ENCODE data around the gene DOC2B. TPM values are rescaled to one million over a fixed set of nuclear protein-coding genes. Genes with fewer than 3 reads are reported as not detected.

DOC2B gene
- total RNA-seq, 1 experiment from 2014 or later: 2.7 TPM

DNA sequence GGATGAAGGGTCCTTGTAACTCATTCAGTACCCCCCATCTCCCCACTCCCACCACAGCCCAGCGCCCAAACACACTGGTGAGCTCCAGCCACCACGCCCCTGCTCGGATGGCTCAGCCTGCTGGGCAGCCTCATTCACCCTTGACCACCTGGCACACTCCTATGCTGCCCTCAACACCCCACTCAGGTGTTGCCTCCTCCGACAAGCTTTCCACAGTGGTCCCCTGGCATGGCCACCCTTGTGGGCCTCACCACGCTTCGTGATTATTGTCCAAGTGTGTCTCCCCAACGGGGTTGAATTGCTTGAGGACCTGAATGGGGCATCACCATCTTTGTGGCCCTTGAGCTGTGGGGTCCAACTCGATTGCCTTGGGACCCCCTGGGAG, 12.0 kb upstream of the DOC2B start (continued):
- TF ChIP-seq, protein P1, sequence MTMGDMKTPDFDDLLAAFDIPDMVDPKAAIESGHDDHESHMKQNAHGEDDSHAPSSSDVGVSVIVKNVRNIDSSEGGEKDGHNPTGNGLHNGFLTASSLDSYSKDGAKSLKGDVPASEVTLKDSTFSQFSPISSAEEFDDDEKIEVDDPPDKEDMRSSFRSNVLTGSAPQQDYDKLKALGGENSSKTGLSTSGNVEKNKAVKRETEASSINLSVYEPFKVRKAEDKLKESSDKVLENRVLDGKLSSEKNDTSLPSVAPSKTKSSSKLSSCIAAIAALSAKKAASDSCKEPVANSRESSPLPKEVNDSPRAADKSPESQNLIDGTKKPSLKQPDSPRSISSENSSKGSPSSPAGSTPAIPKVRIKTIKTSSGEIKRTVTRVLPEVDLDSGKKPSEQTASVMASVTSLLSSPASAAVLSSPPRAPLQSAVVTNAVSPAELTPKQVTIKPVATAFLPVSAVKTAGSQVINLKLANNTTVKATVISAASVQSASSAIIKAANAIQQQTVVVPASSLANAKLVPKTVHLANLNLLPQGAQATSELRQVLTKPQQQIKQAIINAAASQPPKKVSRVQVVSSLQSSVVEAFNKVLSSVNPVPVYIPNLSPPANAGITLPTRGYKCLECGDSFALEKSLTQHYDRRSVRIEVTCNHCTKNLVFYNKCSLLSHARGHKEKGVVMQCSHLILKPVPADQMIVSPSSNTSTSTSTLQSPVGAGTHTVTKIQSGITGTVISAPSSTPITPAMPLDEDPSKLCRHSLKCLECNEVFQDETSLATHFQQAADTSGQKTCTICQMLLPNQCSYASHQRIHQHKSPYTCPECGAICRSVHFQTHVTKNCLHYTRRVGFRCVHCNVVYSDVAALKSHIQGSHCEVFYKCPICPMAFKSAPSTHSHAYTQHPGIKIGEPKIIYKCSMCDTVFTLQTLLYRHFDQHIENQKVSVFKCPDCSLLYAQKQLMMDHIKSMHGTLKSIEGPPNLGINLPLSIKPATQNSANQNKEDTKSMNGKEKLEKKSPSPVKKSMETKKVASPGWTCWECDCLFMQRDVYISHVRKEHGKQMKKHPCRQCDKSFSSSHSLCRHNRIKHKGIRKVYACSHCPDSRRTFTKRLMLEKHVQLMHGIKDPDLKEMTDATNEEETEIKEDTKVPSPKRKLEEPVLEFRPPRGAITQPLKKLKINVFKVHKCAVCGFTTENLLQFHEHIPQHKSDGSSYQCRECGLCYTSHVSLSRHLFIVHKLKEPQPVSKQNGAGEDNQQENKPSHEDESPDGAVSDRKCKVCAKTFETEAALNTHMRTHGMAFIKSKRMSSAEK (CRISPR knock-in tag; IDR thresholded peaks at IDR 0.05; ENCODE audit: borderline replicate concordance): no peak
- TF ChIP-seq MYBL2 (CRISPR knock-in tag; IDR thresholded peaks at IDR 0.05): no peak
- TF ChIP-seq ZNF138 (CRISPR knock-in tag; conservative IDR thresholded peaks at IDR 0.05): no peak
- no peak for TF ChIP-seq GTF2I (CRISPR knock-in tag; conservative IDR thresholded peaks at IDR 0.05)
- TF ChIP-seq ZNF317 (CRISPR knock-in tag; IDR thresholded peaks at IDR 0.05; ENCODE audit: borderline replicate concordance, low read depth): no peak
- no peak for TF ChIP-seq KAT7 (CRISPR knock-in tag; IDR thresholded peaks at IDR 0.05; ENCODE audit: borderline replicate concordance)
- TF ChIP-seq, protein P2, sequence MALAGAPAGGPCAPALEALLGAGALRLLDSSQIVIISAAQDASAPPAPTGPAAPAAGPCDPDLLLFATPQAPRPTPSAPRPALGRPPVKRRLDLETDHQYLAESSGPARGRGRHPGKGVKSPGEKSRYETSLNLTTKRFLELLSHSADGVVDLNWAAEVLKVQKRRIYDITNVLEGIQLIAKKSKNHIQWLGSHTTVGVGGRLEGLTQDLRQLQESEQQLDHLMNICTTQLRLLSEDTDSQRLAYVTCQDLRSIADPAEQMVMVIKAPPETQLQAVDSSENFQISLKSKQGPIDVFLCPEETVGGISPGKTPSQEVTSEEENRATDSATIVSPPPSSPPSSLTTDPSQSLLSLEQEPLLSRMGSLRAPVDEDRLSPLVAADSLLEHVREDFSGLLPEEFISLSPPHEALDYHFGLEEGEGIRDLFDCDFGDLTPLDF (CRISPR knock-in tag; IDR thresholded peaks at IDR 0.05): no peak

DNA sequence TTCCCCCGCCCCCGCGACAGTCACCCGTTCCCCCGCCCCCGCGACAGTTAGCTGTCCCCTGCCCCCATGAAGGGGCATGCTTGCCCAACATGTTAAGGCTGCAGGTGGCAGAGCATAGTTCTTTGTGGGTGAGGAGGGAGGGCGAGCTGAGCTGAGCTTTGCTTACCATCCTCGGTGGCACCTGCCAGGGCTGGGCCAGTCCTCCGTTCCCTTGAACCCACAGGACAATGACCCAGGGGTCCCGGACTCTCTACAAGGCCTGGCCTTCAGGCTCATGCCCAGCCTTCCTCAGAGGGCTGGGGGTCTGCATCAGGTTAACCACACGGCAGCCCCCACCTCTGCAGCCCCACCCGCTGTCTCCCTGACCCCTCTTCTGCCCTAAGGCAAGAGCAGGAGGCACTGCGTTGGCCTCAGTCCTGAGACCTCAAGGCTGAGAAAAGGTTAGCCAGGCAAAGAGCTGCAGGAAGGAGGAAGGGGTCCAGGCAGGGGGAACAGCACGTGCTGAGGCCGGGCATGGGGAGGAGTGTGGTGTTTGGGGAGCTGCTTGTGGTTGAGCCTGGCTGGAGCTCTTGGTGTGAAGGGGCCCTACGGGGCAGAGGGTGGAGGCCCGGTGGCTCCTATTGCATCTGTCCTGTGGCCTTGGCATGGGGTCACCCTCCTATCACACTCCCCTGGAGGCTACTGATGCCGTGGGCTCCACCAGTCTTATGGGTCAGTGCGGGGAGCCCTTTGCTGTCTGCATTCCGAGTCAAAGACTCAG, 11.4 kb upstream of the DOC2B start:
- DNase-seq (ENCODE audit: low spot score): no peak
- H3K9me3 Mint-ChIP-seq: no peaks in the 10 kb centered on the region
- H3K4me3 Mint-ChIP-seq: no peak overlapping the region
- TF ChIP-seq, protein P3, sequence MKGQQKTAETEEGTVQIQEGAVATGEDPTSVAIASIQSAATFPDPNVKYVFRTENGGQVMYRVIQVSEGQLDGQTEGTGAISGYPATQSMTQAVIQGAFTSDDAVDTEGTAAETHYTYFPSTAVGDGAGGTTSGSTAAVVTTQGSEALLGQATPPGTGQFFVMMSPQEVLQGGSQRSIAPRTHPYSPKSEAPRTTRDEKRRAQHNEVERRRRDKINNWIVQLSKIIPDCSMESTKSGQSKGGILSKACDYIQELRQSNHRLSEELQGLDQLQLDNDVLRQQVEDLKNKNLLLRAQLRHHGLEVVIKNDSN (CRISPR knock-in tag; IDR thresholded peaks at IDR 0.05): no peak
- TF ChIP-seq, protein P4, sequence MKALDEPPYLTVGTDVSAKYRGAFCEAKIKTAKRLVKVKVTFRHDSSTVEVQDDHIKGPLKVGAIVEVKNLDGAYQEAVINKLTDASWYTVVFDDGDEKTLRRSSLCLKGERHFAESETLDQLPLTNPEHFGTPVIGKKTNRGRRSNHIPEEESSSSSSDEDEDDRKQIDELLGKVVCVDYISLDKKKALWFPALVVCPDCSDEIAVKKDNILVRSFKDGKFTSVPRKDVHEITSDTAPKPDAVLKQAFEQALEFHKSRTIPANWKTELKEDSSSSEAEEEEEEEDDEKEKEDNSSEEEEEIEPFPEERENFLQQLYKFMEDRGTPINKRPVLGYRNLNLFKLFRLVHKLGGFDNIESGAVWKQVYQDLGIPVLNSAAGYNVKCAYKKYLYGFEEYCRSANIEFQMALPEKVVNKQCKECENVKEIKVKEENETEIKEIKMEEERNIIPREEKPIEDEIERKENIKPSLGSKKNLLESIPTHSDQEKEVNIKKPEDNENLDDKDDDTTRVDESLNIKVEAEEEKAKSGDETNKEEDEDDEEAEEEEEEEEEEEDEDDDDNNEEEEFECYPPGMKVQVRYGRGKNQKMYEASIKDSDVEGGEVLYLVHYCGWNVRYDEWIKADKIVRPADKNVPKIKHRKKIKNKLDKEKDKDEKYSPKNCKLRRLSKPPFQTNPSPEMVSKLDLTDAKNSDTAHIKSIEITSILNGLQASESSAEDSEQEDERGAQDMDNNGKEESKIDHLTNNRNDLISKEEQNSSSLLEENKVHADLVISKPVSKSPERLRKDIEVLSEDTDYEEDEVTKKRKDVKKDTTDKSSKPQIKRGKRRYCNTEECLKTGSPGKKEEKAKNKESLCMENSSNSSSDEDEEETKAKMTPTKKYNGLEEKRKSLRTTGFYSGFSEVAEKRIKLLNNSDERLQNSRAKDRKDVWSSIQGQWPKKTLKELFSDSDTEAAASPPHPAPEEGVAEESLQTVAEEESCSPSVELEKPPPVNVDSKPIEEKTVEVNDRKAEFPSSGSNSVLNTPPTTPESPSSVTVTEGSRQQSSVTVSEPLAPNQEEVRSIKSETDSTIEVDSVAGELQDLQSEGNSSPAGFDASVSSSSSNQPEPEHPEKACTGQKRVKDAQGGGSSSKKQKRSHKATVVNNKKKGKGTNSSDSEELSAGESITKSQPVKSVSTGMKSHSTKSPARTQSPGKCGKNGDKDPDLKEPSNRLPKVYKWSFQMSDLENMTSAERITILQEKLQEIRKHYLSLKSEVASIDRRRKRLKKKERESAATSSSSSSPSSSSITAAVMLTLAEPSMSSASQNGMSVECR (CRISPR knock-in tag; IDR thresholded peaks at IDR 0.05; ENCODE audit: borderline replicate concordance): no peak
- TF ChIP-seq ESRRA (CRISPR knock-in tag; IDR thresholded peaks at IDR 0.05; ENCODE audit: borderline replicate concordance) (no peak), TCF7 (CRISPR knock-in tag; IDR thresholded peaks at IDR 0.05; ENCODE audit: low read depth) (no peak), GTF2I (CRISPR knock-in tag; conservative IDR thresholded peaks at IDR 0.05) (no peak)
- H3K36me3 Mint-ChIP-seq: no peaks in the 10 kb centered on the region
- POLR2A ChIA-PET: no interaction called here
- peaks cover 7% of the 10 kb centered on the region for H3K4me1 Mint-ChIP-seq
- CTCF ChIA-PET: no interaction called here
- ATAC-seq: no peak
- no peaks in the 10 kb centered on the region for H3K27me3 Mint-ChIP-seq (ENCODE audit: low read depth)
- H3K27ac Mint-ChIP-seq: no peak overlapping the region

DNA sequence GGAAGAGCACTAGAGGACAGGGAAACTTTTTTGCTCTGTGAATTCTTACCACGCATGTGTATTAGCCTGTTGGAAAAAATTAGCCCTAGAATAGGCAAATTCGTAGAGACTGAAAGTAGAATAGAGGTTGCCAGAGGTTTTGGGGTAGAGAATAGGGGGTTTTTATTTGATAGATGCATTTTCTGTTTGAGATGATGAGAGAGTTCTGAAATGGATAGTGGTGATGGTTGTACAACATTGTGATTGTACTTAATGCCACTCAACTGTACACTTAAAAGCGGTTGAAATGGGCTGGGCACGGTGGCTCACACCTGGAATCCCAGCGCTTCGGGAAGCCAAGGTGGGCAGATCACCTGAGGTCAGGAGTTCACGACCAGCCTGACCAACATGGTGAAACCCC, 8.0 kb upstream of the DOC2B start:
- peaks cover 4% of the 10 kb centered on the region for H3K27me3 Mint-ChIP-seq (ENCODE audit: low read depth)
- H3K36me3 Mint-ChIP-seq: no peaks in the 10 kb centered on the region
- no peak for DNase-seq (ENCODE audit: low spot score)
- H3K4me3 Mint-ChIP-seq: no peak overlapping the region
- ATAC-seq: no peak
- no peaks in the 10 kb centered on the region for H3K4me1 Mint-ChIP-seq
- no peaks in the 10 kb centered on the region for H3K9me3 Mint-ChIP-seq
- ChIA-PET CTCF (no interaction called here), POLR2A (no interaction called here)
- H3K27ac Mint-ChIP-seq: no peak overlapping the region
- TF ChIP-seq ZNF121 (CRISPR knock-in tag; IDR thresholded peaks at IDR 0.05) (no peak), PRRX2 (CRISPR knock-in tag; IDR thresholded peaks at IDR 0.05) (no peak), HMGA2 (CRISPR knock-in tag; IDR thresholded peaks at IDR 0.05) (no peak)
- TF ChIP-seq, protein P5, sequence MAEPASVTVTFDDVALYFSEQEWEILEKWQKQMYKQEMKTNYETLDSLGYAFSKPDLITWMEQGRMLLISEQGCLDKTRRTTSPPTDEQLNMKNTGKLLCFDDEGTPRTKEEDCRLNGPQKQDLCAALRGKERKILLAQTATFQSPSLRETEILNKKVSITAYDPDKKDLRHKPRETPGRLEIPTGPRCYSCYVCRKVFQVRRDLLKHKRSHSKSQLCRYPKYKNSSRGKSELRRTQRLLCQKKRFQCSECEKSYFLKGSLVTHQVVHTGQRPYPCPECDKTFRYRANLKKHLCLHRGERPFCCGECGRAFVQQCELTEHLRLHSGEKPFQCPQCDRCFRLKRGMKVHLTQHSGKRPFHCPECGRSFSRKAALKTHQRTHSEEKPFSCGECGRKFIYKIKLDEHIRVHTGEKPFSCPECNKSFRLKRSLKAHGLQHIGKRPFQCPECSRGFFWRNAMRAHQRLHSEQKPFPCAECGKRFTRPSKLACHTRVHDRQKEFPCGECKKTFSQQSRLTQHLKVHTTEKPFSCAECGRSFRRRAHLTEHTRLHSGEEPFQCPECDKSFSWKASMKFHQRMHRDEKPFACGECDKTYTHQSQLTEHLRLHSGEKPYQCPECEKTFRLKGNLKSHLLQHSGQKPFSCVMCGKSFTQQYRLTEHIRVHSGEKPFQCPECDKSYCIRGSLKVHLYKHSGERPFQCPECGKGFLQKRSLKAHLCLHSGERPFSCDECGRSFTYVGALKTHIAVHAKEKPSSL (CRISPR knock-in tag; conservative IDR thresholded peaks at IDR 0.05): no peak
- TF ChIP-seq, protein P6, sequence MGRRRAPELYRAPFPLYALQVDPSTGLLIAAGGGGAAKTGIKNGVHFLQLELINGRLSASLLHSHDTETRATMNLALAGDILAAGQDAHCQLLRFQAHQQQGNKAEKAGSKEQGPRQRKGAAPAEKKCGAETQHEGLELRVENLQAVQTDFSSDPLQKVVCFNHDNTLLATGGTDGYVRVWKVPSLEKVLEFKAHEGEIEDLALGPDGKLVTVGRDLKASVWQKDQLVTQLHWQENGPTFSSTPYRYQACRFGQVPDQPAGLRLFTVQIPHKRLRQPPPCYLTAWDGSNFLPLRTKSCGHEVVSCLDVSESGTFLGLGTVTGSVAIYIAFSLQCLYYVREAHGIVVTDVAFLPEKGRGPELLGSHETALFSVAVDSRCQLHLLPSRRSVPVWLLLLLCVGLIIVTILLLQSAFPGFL (CRISPR knock-in tag; IDR thresholded peaks at IDR 0.05; ENCODE audit: borderline replicate concordance): no peak
